Esophagus squamous epithelium (tissue), 5 donors: ENCODE results near the gene KCNH8. TPM values are rescaled to one million over a fixed set of nuclear protein-coding genes. Genes with fewer than 3 reads are reported as not detected.

ENCODE experiments used
- DNase-seq: peaks from one replicate; lab custom pipeline; 2025; lab: John Stamatoyannopoulos, UW
- H3K27ac ChIP-seq, 4 donors: fragments of 200-600 bp; sonication (generic); one replicate each; pipeline ENCODE4 v1.5.1; 2016 to 2019; ENCODE audit warnings: mild to moderate bottlenecking in 1 of 4
- H3K27me3 ChIP-seq, 4 donors: fragments of 200-600 bp; sonication (generic); 1 replicate in 3 of 4; 2 replicates in 1 of 4; pipeline versions ENCODE4 v1.5.1 to v1.6.0; 2017 to 2021; ENCODE audit warnings: antibody characterized with exemption in 1 of 4
- H3K36me3 ChIP-seq, 3 donors: fragments of 200-600 bp; sonication (generic); one replicate each; pipeline ENCODE4 v1.5.1; 2016 to 2019
- H3K4me1 ChIP-seq, 3 donors: fragments of 200-600 bp; sonication (generic); one replicate each; pipeline ENCODE4 v1.5.1; 2017 to 2019
- H3K4me3 ChIP-seq, 4 donors: fragments of 200-600 bp; sonication (generic); 1 replicate in 3 of 4; 2 replicates in 1 of 4; pipeline ENCODE4 v1.5.1; 2016 to 2019; ENCODE audit warnings: mild to moderate bottlenecking in 2 of 4, moderate library complexity in 1 of 4
- H3K9me3 ChIP-seq, 3 donors: fragments of 200-600 bp; sonication (generic); one replicate each; pipeline ENCODE4 v1.5.1; 2016 to 2019
- POLR2A ChIP-seq, 4 donors: fragments of 450-650 bp; IDR thresholded peaks; one replicate each; pipeline ENCODE4 v1.6.1; 2017; ENCODE audit warnings: antibody characterized with exemption in 4 of 4, mild to moderate bottlenecking in 4 of 4, moderate library complexity in 3 of 4
- WGBS, 2 donors: methylation state at CpG; one replicate each; pipeline ENCODE4 v1.1.5; 2018; 5-methylcytosine and 5-hydroxymethylcytosine counted together
- intact Hi-C: fragments of 100-400 bp; cut with DNase I; formaldehyde crosslinking; loops from one replicate; pipeline ENCODE4 v1.15.0; 2022
- total RNA-seq, 4 donors: library from RNA; depleted of rRNA; stranded (reverse); fragments of >200 nt; gene quantifications; one replicate each; pipeline ENCODE4 v1.1.0, GENCODE V29; 2016
- TF ChIP-seq, protein P1 (sequence below), 6 experiments: fragments of 450-650 bp in 4 of 6; fragments of 200-600 bp in 2 of 6; sonication (generic) in 2 of 6; IDR thresholded peaks; one replicate each; pipeline ENCODE4 v1.5.1; 2016 to 2019; ENCODE audit warnings: antibody characterized with exemption in 6 of 6, mild to moderate bottlenecking in 4 of 6, moderate library complexity in 4 of 6
- donor health status: DM: yes; HTN: yes; CAD: no.

KCNH8 gene
- total RNA-seq, 4 donors from 2014 or later: 0.57 TPM; not detected in 3

DNA sequence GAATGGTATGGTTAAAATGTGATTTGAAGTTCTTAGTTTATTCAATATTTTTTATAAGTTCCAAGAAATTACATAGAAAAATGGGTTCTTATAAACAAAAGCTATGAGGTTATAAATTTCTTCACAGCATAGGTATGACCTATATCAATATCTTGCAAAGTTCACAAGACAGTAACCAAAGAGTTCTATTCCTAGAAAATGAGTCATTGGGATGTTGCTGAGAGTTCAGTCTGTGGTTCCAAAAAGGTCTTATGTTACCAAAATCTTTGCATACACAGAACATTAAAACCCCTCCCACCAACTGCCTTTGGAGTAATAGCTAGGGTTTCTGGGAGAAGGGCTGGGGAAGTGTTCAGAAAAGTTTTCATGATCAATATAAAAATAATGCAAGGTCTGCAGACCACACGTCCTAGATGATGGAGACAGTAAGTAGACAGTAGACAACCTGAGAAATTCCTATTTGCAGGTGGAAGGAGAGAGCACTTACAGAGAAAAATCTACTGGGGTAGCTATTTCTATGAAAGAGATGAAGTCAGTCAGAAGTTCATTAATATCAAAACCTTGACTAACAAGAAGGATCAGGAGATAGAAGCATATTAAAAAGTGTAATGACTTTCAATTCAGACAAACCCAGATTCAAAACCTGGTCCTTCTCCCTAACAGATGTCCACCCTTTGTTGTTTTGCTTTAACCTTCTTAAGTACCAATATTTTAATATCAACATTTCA lies 279.3 kb downstream of the KCNH8 start:
- no peaks in the 10 kb centered on the region for H3K9me3 ChIP-seq
- 44 to 64% methylated on average over 1 of the region's 1 CpG for WGBS, 2 donors
- TF ChIP-seq, protein P1, sequence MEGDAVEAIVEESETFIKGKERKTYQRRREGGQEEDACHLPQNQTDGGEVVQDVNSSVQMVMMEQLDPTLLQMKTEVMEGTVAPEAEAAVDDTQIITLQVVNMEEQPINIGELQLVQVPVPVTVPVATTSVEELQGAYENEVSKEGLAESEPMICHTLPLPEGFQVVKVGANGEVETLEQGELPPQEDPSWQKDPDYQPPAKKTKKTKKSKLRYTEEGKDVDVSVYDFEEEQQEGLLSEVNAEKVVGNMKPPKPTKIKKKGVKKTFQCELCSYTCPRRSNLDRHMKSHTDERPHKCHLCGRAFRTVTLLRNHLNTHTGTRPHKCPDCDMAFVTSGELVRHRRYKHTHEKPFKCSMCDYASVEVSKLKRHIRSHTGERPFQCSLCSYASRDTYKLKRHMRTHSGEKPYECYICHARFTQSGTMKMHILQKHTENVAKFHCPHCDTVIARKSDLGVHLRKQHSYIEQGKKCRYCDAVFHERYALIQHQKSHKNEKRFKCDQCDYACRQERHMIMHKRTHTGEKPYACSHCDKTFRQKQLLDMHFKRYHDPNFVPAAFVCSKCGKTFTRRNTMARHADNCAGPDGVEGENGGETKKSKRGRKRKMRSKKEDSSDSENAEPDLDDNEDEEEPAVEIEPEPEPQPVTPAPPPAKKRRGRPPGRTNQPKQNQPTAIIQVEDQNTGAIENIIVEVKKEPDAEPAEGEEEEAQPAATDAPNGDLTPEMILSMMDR (IDR thresholded peaks at IDR 0.05): no peak
- no peak for DNase-seq
- intact Hi-C loops: no loop called here
- H3K27ac ChIP-seq: no peak overlapping the region
- no peaks in the 10 kb centered on the region for H3K4me1 ChIP-seq
- no peaks in the 10 kb centered on the region for H3K27me3 ChIP-seq
- H3K36me3 ChIP-seq: no peaks in the 10 kb centered on the region
- H3K4me3 ChIP-seq: no peak overlapping the region

DNA sequence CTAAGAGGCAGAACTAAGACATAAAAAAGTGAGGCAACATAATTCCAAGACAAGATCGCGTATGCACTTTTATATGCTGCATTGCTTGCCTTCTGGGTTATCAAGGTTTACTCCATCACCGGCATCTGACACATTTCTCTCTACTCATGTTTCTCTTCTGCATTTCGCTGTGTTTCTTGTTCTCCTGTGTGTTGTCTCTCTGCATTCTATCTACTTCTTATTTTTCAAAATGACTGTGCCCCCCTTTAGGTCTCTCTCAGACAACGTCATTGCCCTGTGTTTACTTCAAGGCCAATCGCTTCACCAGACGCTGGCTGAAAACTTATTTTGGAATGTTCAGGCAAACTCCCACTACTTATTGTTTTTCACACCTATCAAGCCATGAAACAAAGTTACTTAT lies 280.4 kb downstream of the KCNH8 start:
- H3K4me3 ChIP-seq: no peak overlapping the region
- H3K36me3 ChIP-seq: no peaks in the 10 kb centered on the region
- H3K27me3 ChIP-seq: no peaks in the 10 kb centered on the region
- no peaks in the 10 kb centered on the region for H3K4me1 ChIP-seq
- no peaks in the 10 kb centered on the region for H3K9me3 ChIP-seq
- DNase-seq: no peak
- intact Hi-C loops: no loop called here
- no peak for TF ChIP-seq POLR2A (IDR thresholded peaks at IDR 0.05)
- TF ChIP-seq, protein P1 (IDR thresholded peaks at IDR 0.05): no peak
- H3K27ac ChIP-seq: no peak overlapping the region
- WGBS, 2 donors: 79 to 83% methylated on average over 7 of the region's 7 CpGs

DNA sequence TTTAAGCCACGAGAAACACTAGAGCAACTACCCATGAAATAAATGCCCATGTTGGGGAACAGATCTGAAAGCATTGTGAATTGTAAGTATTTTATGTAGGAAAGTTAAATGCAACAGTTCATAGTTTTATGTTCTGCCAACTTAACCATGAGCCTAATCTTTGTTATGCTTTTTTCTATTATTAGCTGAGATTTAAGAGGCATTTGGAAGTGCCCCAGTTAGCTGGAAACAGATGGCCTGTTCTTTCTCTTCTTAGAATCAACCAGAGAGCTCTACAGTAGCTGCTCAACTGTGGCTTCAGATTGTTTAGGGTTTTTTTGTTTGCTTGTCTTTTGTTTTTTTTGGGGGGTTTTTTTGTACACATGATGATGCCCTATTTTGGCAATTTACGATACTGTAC lies 284.4 kb downstream of the KCNH8 start:
- Histone ChIP-seq H3K9me3 (no peaks in the 10 kb centered on the region), H3K4me3 (no peak overlapping the region), H3K4me1 (no peaks in the 10 kb centered on the region), H3K27me3 (no peaks in the 10 kb centered on the region), H3K27ac (no peak overlapping the region), H3K36me3 (no peaks in the 10 kb centered on the region)
- intact Hi-C loops: no loop called here
- WGBS, 2 donors: 51 to 52% methylated on average over 2 of the region's 2 CpGs
- DNase-seq: no peak
- TF ChIP-seq, protein P1 (IDR thresholded peaks at IDR 0.05): no peak
- TF ChIP-seq POLR2A (IDR thresholded peaks at IDR 0.05): no peak

DNA sequence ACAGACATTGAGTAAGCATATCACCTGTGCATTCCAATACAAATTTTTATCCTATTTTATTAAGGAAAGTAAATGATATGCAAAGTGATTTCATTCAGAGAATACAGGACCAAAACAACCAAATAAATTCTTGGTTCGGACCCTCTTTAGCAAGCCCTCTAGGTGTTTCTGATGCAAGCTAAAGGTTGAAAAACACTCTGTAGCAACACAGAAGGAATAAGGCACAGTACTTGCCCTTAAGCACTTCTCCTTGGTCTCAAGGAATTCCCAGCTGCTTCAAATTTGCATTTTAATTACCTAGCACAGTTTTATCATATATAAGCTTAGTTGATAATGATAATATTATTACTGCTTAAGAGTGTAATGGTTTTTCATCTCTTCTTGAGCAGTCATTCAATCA lies 288.4 kb downstream of the KCNH8 start:
- intact Hi-C loops: no loop called here
- H3K9me3 ChIP-seq: no peaks in the 10 kb centered on the region
- WGBS, 2 donors: 78 to 95% methylated on average over 1 of the region's 1 CpG
- TF ChIP-seq POLR2A (IDR thresholded peaks at IDR 0.05): no peak
- TF ChIP-seq, protein P1 (IDR thresholded peaks at IDR 0.05): no peak
- DNase-seq: no peak
- H3K27ac ChIP-seq: no peak overlapping the region
- H3K27me3 ChIP-seq: no peaks in the 10 kb centered on the region
- H3K4me1 ChIP-seq: no peaks in the 10 kb centered on the region
- no peak overlapping the region for H3K4me3 ChIP-seq
- no peaks in the 10 kb centered on the region for H3K36me3 ChIP-seq

DNA sequence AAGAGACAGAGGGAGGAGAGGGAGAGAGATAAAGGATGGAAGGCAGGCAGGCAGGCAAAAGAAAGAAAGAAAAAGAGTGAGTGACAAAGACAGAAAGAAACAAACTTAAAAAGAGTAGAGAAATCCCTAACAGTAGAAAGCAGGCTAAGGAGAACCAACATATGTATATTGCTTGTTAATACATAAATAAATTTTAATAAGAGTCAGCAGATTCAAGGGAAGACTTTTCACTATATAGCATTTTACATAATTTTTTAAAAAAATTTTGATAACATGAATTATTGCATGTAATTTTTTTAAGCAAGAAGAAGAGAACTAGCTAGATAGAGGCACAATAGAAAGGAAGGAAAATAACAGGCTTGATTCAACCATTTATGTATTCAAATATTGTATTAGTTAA lies 291.6 kb downstream of the KCNH8 start:
- intact Hi-C loops: no loop called here
- Histone ChIP-seq H3K36me3 (no peaks in the 10 kb centered on the region), H3K27ac (no peak overlapping the region), H3K4me3 (no peak overlapping the region), H3K27me3 (no peaks in the 10 kb centered on the region), H3K9me3 (no peaks in the 10 kb centered on the region), H3K4me1 (no peaks in the 10 kb centered on the region)
- no peak for TF ChIP-seq POLR2A (IDR thresholded peaks at IDR 0.05)
- DNase-seq: no peak

DNA sequence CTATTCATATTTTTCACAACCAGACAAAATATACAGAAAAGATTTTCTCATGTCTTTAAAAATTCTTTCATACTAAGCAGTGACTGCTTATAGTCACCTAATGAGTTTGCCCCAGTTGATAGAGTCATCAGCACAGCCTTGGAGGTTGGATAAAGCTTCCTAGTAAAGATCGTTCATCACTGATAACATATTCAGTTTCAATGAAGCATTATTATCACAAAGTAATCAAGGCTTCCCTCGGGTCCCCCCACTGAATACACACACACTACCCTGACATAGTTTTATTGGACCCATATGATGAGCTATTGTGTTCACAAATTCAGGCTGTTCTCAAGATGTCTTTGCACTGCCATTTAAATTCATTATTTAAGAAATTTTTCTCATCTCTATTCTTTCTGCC lies 297.8 kb downstream of the KCNH8 start:
- Histone ChIP-seq H3K36me3 (no peaks in the 10 kb centered on the region), H3K9me3 (no peaks in the 10 kb centered on the region), H3K27ac (no peak overlapping the region), H3K27me3 (no peaks in the 10 kb centered on the region), H3K4me3 (no peak overlapping the region), H3K4me1 (no peaks in the 10 kb centered on the region)
- WGBS, 2 donors: 54 to 69% methylated on average over 2 of the region's 2 CpGs
- intact Hi-C loops: no loop called here
- TF ChIP-seq, protein P1 (IDR thresholded peaks at IDR 0.05): no peak
- TF ChIP-seq POLR2A (IDR thresholded peaks at IDR 0.05): no peak
- no peak for DNase-seq
